Measurements from ENCODE around the gene TEAD2.

GRCh38 chr19:49411681-49412326 is 49.6 kb upstream of the TEAD2 start:
- TF ChIP-seq CTCF (IDR thresholded peaks at IDR 0.05; ENCODE audit: low read depth, low read length) = no peak
- no peak for TF ChIP-seq EZH2phosphoT487 (IDR thresholded peaks at IDR 0.05; ENCODE audit: low read depth)
